GM21529 (cell line): ENCODE results near the gene FMO4.
"Not testable (repeated sequence)": the region's sequence is repeated elsewhere in the genome, so short reads cannot be mapped to it uniquely, and the experiment has no call there.

Experiments
- ATAC-seq: cut with Tn5 transposase; IDR thresholded peaks from one replicate; pipeline ENCODE4 v1.9.1; 2021; ENCODE audit not compliant: unreplicated experiment

Gene FMO4

GRCh38 chr1:171329251-171329650 lies 15.3 kb downstream of the FMO4 start:
- ATAC-seq = no peak

GRCh38 chr1:171334024-171334640 lies 20.1 kb downstream of the FMO4 start:
- no peak for ATAC-seq

GRCh38 chr1:171335964-171336363 lies 22.0 kb downstream of the FMO4 start:
- no peak for ATAC-seq

GRCh38 chr1:171339345-171339744 lies 25.4 kb downstream of the FMO4 start:
- ATAC-seq = not testable (repeated sequence)

- ATAC-seq = no peak
These were observed 29.9 kb downstream of the FMO4 start for GRCh38 chr1:171343727-171344472.

- ATAC-seq = no peak
These were observed 30.5 kb downstream of the FMO4 start for GRCh38 chr1:171344473-171344820.

- ATAC-seq = no peak
These were observed 31.6 kb downstream of the FMO4 start for GRCh38 chr1:171345536-171345935.

- no peak for ATAC-seq
These were observed 32.9 kb downstream of the FMO4 start for GRCh38 chr1:171346881-171347280.

GRCh38 chr1:171350594-171350993 lies 36.6 kb downstream of the FMO4 start:
- no peak for ATAC-seq

- no peak for ATAC-seq
These were observed 38.0 kb downstream of the FMO4 start for GRCh38 chr1:171351961-171352360.

GRCh38 chr1:171352554-171352953 lies 38.6 kb downstream of the FMO4 start:
- ATAC-seq = no peak

GRCh38 chr1:171355727-171356126 lies 41.7 kb downstream of the FMO4 start:
- ATAC-seq = no peak

GRCh38 chr1:171357179-171357578 lies 43.2 kb downstream of the FMO4 start:
- no peak for ATAC-seq

GRCh38 chr1:171359355-171359648 lies 45.3 kb downstream of the FMO4 start:
- not testable (repeated sequence) for ATAC-seq

- ATAC-seq = not testable (repeated sequence)
These were observed 45.9 kb downstream of the FMO4 start for GRCh38 chr1:171359731-171360527.

GRCh38 chr1:171366085-171366484 lies 52.1 kb downstream of the FMO4 start:
- ATAC-seq = no peak

- no peak for ATAC-seq
These were observed 52.8 kb downstream of the FMO4 start for GRCh38 chr1:171366816-171367215.

GRCh38 chr1:171367436-171367835 lies 53.5 kb downstream of the FMO4 start:
- no peak for ATAC-seq

GRCh38 chr1:171372418-171373084 lies 58.6 kb downstream of the FMO4 start:
- ATAC-seq = no peak

- not testable (repeated sequence) for ATAC-seq
These were observed 59.6 kb downstream of the FMO4 start for GRCh38 chr1:171373357-171374122.

- no peak for ATAC-seq
These were observed 65.9 kb downstream of the FMO4 start for GRCh38 chr1:171379846-171380245.
